GM23248 (cell line): ENCODE results near the gene CACNA1E. TPM values are rescaled to one million over a fixed set of nuclear protein-coding genes. Genes with fewer than 3 reads are reported as not detected.

Source experiments
- DNase-seq: peaks from one replicate; pipeline ENCODE4 v3.0.0-alpha.2; 2015
- H2AFZ ChIP-seq: fragments of 200-600 bp; sonication (generic); 2 replicates; pipeline ENCODE4 v1.6.1; 2016; ENCODE audit warnings: antibody characterized with exemption
- H3F3A ChIP-seq: fragments of 200-600 bp; sonication (generic); 2 replicates; pipeline ENCODE4 v1.6.1; 2016; ENCODE audit warnings: mild to moderate bottlenecking, antibody characterized with exemption, mixed run types; ENCODE audit not compliant: insufficient read depth
- H3K27ac ChIP-seq: fragments of 200-600 bp; sonication (generic); 2 replicates; pipeline ENCODE4 v1.5.1; 2016; ENCODE audit warnings: mild to moderate bottlenecking
- H3K27me3 ChIP-seq: fragments of 200-600 bp; sonication (generic); replicated peaks from 2 replicates; pipeline ENCODE4 v1.6.1; 2016; ENCODE audit warnings: mild to moderate bottlenecking; ENCODE audit not compliant: insufficient read depth
- H3K36me3 ChIP-seq: fragments of 200-600 bp; sonication (generic); 2 replicates; pipeline ENCODE4 v1.6.1; 2016; ENCODE audit warnings: low read depth, mild to moderate bottlenecking
- H3K4me1 ChIP-seq: fragments of 200-600 bp; sonication (generic); 2 replicates; pipeline ENCODE4 v1.6.1; 2016; ENCODE audit warnings: mild to moderate bottlenecking; ENCODE audit not compliant: insufficient read depth
- H3K4me2 ChIP-seq: fragments of 200-600 bp; sonication (generic); one replicate; pipeline ENCODE4 v1.6.1; 2016; ENCODE audit warnings: mild to moderate bottlenecking; ENCODE audit not compliant: unreplicated experiment
- H3K4me3 ChIP-seq: fragments of 200-600 bp; sonication (generic); 2 replicates; pipeline ENCODE4 v1.5.1; 2016; ENCODE audit warnings: mild to moderate bottlenecking
- H3K79me2 ChIP-seq: fragments of 200-600 bp; sonication (generic); 2 replicates; pipeline ENCODE4 v1.6.1; 2016; ENCODE audit warnings: mild to moderate bottlenecking; ENCODE audit not compliant: insufficient read depth
- H3K9ac ChIP-seq: fragments of 200-600 bp; sonication (generic); 2 replicates; pipeline ENCODE4 v1.6.1; 2016; ENCODE audit warnings: mild to moderate bottlenecking
- H3K9me2 ChIP-seq: fragments of 200-600 bp; sonication (generic); 2 replicates; pipeline ENCODE4 v1.6.1; 2016; ENCODE audit warnings: mixed run types, mild to moderate bottlenecking, moderate library complexity; ENCODE audit not compliant: insufficient read depth
- H3K9me3 ChIP-seq: fragments of 200-600 bp; sonication (generic); one replicate; pipeline ENCODE4 v1.6.1; 2017; ENCODE audit warnings: low read depth
- H4K20me1 ChIP-seq: fragments of 200-600 bp; sonication (generic); 2 replicates; pipeline ENCODE4 v1.6.0; 2016; ENCODE audit not compliant: insufficient read depth
- EZH2 ChIP-seq: fragments of 200-600 bp; sonication (generic); IDR thresholded peaks from 2 replicates; pipeline ENCODE4 v1.6.1; 2018; ENCODE audit warnings: antibody characterized with exemption, mild to moderate bottlenecking; ENCODE audit not compliant: insufficient read depth, poor library complexity, severe bottlenecking
- EZH2phosphoT487 ChIP-seq: fragments of 200-600 bp; sonication (generic); IDR thresholded peaks from 2 replicates; pipeline ENCODE4 v1.6.1; 2018; ENCODE audit warnings: antibody characterized with exemption, moderate library complexity, mild to moderate bottlenecking, low read depth; ENCODE audit not compliant: insufficient read depth
- WGBS, 2 experiments: methylation state at CpG; one replicate each; pipeline ENCODE4 v1.1.6; 2015 to 2017; ENCODE audit warnings: low lambda C conversion rate in 2 of 2, low coverage in 1 of 2; ENCODE audit errors: missing lambda C conversion rate in 2 of 2; 5-methylcytosine and 5-hydroxymethylcytosine counted together
- in situ Hi-C: fragments of 300-500 bp; cut with MboI; formaldehyde crosslinking; loops from 2 replicates; pipeline ENCODE4 v1.15.0; 2020
- polyA plus RNA-seq: library from polyadenylated mRNA; unstranded; fragments of >200 nt; fragmentation: Nextera tagmentation; extraction: Ambion mirVana; gene quantifications from 2 replicates; pipeline ENCODE4 v1.2.1, GENCODE V29; 2016
- total RNA-seq: library from RNA; depleted of rRNA; stranded (reverse); fragments of >200 nt; shearing (Covaris generic); gene quantifications from 2 replicates; pipeline ENCODE4 v1.2.3, GENCODE V29; 2014

Gene CACNA1E
- total and polyA plus RNA-seq, 2 experiments from 2014 or later = not detected

DNA sequence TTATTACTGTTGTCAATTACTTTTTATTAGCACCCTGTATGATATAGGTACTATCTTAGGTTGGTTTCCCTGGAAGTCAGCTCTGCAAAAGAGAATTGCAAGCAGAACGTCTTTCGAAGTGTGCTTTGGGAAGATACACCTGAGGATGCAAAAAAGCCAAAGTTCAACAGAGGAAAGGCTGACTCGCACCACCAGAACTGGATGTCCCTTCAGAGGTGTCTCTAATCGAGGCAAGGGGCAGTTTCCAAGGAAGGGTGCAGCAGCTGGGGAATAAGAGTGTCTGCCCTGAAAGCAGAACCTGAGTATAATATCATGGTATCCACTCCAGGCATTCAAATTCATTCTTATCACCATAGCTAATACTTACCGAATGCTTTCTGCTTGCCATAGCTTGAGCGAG lies 149.6 kb downstream of the CACNA1E start:
- in situ Hi-C loops = no loop called here
- Histone ChIP-seq H3K4me2 (no peak overlapping the region), H3K4me3 (no peak overlapping the region), H4K20me1 (no peaks in the 10 kb centered on the region), H3F3A (no peaks in the 10 kb centered on the region), H3K27ac (no peak overlapping the region), H3K4me1 (no peaks in the 10 kb centered on the region), H3K27me3 (no peaks in the 10 kb centered on the region), H3K9me3 (no peaks in the 10 kb centered on the region), H3K36me3 (no peaks in the 10 kb centered on the region), H3K79me2 (no peaks in the 10 kb centered on the region), H3K9ac (no peak overlapping the region), H3K9me2 (no peaks in the 10 kb centered on the region), H2AFZ (no peak overlapping the region)
- TF ChIP-seq EZH2 = no peak
- TF ChIP-seq EZH2phosphoT487 = no peak
- 25 to 30% methylated on average over 6 of the region's 6 CpGs for WGBS, 2 experiments
- DNase-seq = no peak

DNA sequence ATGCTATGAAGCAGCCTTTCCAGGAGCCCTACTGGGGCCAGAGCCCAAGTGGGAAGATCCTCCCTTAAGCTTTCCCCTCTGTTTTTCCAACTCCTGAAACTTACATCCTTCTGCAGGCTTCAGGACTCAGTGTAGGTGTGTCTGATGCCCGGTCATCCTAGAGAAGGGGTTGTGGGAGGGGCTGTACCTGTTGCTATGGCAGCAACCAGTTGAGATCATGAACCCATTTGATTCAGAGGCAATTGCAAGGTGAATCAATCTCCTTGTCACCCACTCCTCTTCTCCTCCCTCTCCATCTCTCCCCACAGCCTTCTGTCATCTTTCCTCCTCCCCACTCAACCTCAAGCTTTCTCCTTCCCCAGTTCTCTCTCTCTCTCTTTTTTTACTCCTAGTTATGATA lies 151.8 kb downstream of the CACNA1E start:
- no peaks in the 10 kb centered on the region for H3F3A ChIP-seq
- no peak for DNase-seq
- H3K27me3 ChIP-seq = no peaks in the 10 kb centered on the region
- no peaks in the 10 kb centered on the region for H4K20me1 ChIP-seq
- TF ChIP-seq EZH2 = no peak
- TF ChIP-seq EZH2phosphoT487 = no peak
- no peak overlapping the region for H3K4me3 ChIP-seq
- no peak overlapping the region for H3K27ac ChIP-seq
- no peak overlapping the region for H2AFZ ChIP-seq
- H3K4me2 ChIP-seq = no peak overlapping the region
- 4 to 9% methylated on average over 1 of the region's 1 CpG for WGBS, 2 experiments
- no peaks in the 10 kb centered on the region for H3K9me3 ChIP-seq
- no peaks in the 10 kb centered on the region for H3K9me2 ChIP-seq
- in situ Hi-C loops = no loop called here
- no peaks in the 10 kb centered on the region for H3K79me2 ChIP-seq
- H3K36me3 ChIP-seq = no peaks in the 10 kb centered on the region
- no peak overlapping the region for H3K9ac ChIP-seq
- no peaks in the 10 kb centered on the region for H3K4me1 ChIP-seq

DNA sequence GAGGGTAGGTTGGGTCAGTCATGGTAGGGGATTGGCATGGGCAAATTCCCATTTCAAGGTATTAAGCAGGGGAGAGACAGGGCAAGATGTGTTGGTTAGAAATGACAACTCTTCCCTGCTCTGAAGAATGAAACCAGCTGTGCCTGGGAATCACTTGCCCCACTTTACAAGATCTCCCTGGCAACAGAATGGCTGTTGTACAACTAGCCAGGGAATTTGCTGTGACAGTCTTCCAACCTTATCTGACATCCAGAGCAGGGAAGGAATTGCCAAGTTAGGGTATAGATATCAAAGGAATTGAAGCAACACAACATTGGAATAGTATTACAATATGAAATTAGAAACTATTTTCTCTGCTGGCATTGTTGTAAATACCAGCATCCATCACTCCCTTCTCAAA lies 154.7 kb downstream of the CACNA1E start:
- Histone ChIP-seq H3K9me3 (no peaks in the 10 kb centered on the region), H3K36me3 (no peaks in the 10 kb centered on the region), H3K4me1 (no peaks in the 10 kb centered on the region), H3K27me3 (no peaks in the 10 kb centered on the region), H3K79me2 (no peaks in the 10 kb centered on the region), H3K4me2 (no peak overlapping the region), H3K27ac (no peak overlapping the region), H3K4me3 (no peak overlapping the region), H2AFZ (no peak overlapping the region), H3F3A (no peaks in the 10 kb centered on the region), H3K9ac (no peak overlapping the region), H4K20me1 (no peaks in the 10 kb centered on the region), H3K9me2 (no peaks in the 10 kb centered on the region)
- in situ Hi-C loops = no loop called here
- no peak for DNase-seq
- no peak for TF ChIP-seq EZH2
- no peak for TF ChIP-seq EZH2phosphoT487

DNA sequence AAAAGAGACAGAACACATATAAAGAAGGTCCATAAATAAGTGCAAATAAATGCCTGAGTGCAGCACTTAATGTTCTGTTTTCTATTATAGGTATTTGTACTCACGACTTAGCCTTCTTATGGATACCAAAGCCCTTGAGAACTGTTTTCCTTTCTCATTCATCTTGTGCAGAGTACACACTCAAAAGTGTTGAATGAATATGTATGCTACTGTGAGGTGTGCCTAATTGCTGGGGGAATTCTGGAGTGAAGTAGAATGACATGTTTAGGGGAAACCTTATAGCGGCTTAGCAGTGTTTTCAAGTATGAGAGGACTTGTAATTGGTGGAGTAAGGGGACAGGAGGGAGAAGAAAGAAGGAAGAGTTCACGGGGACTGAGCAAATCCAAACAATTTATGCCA lies 157.6 kb downstream of the CACNA1E start:
- H3K4me3 ChIP-seq = no peak overlapping the region
- no peak overlapping the region for H3K9ac ChIP-seq
- no peaks in the 10 kb centered on the region for H3K9me3 ChIP-seq
- H3K9me2 ChIP-seq = no peaks in the 10 kb centered on the region
- no peaks in the 10 kb centered on the region for H3F3A ChIP-seq
- H2AFZ ChIP-seq = no peak overlapping the region
- H3K27ac ChIP-seq = no peak overlapping the region
- no peak for TF ChIP-seq EZH2phosphoT487
- no peak for TF ChIP-seq EZH2
- H3K36me3 ChIP-seq = no peaks in the 10 kb centered on the region
- no peak for DNase-seq
- H3K4me1 ChIP-seq = no peaks in the 10 kb centered on the region
- no peak overlapping the region for H3K4me2 ChIP-seq
- H3K27me3 ChIP-seq = no peaks in the 10 kb centered on the region
- no peaks in the 10 kb centered on the region for H4K20me1 ChIP-seq
- H3K79me2 ChIP-seq = no peaks in the 10 kb centered on the region
- in situ Hi-C loops = no loop called here
- 7 to 17% methylated on average over 3 of the region's 3 CpGs for WGBS, 2 experiments

DNA sequence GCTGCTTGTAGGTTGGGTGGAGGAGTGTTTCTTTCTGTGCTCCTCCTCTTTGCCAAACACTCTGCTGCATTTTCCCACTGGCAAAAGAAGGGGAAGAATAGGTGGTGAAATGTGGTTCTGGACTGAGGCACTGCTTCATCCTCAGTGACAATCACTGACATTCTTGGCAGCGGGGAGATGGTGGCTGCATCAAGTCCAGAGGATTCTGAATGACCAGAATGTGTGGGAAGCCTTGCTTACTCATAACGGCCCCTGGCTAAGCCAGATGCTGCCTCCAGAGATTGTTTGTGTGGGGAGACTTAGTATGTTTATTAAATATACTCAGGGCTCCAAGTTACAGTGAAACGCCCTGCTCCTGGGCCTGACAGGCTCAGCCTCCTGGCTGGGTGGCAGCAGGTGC lies 160.3 kb downstream of the CACNA1E start:
- no peaks in the 10 kb centered on the region for H3K4me1 ChIP-seq
- H3K9ac ChIP-seq = no peak overlapping the region
- DNase-seq = no peak
- no peak overlapping the region for H3K4me3 ChIP-seq
- H3K27ac ChIP-seq = no peak overlapping the region
- no peaks in the 10 kb centered on the region for H3K9me3 ChIP-seq
- in situ Hi-C loops = no loop called here
- H2AFZ ChIP-seq = no peak overlapping the region
- H3K9me2 ChIP-seq = no peaks in the 10 kb centered on the region
- WGBS, 2 experiments = 12 to 16% methylated on average over 3 of the region's 3 CpGs
- no peaks in the 10 kb centered on the region for H3K79me2 ChIP-seq
- no peaks in the 10 kb centered on the region for H4K20me1 ChIP-seq
- H3F3A ChIP-seq = no peaks in the 10 kb centered on the region
- H3K36me3 ChIP-seq = no peaks in the 10 kb centered on the region
- H3K4me2 ChIP-seq = no peak overlapping the region
- TF ChIP-seq EZH2 (no peak), EZH2phosphoT487 (no peak)
- no peaks in the 10 kb centered on the region for H3K27me3 ChIP-seq
